Mucosa of rectum (tissue), 2 donors: ENCODE data around the gene PKNOX2.

ENCODE experiments used
- H3K27ac ChIP-seq, 2 donors: one replicate each; pipeline ENCODE4 v1.7.0; 2013; ENCODE audit warnings: inconsistent platforms in 2 of 2, low read depth in 2 of 2, low read length in 2 of 2
- H3K27me3 ChIP-seq, 2 donors: one replicate each; pipeline ENCODE4 v1.7.0; 2013; ENCODE audit warnings: low read length in 2 of 2; ENCODE audit not compliant: control insufficient read depth in 2 of 2, insufficient read depth in 2 of 2
- H3K36me3 ChIP-seq, 2 donors: one replicate each; pipeline ENCODE4 v1.7.0; 2013; ENCODE audit warnings: low read length in 2 of 2; ENCODE audit not compliant: control insufficient read depth in 2 of 2, insufficient read depth in 2 of 2
- H3K4me1 ChIP-seq, 2 donors: one replicate each; pipeline ENCODE4 v1.7.0; 2013; ENCODE audit warnings: low read length in 2 of 2, mild to moderate bottlenecking in 1 of 2; ENCODE audit not compliant: control insufficient read depth in 2 of 2, insufficient read depth in 2 of 2
- H3K4me3 ChIP-seq, 2 donors: one replicate each; pipeline ENCODE4 v1.7.0; 2013; ENCODE audit warnings: low read length in 2 of 2
- H3K9ac ChIP-seq, 2 donors: one replicate each; pipeline ENCODE4 v1.7.0; 2013; ENCODE audit warnings: low read length in 2 of 2, low read depth in 1 of 2, mild to moderate bottlenecking in 1 of 2
- H3K9me3 ChIP-seq, 2 donors: one replicate each; pipeline ENCODE4 v1.7.0; 2013; ENCODE audit warnings: low read length in 2 of 2; ENCODE audit not compliant: control insufficient read depth in 2 of 2
- donor health status: healthy.
- donor health status: Normal muscosa, but diverticular disease.

PKNOX2 gene

GRCh38 chr11:125451400-125452124, 287.0 kb downstream of the PKNOX2 start:
- Histone ChIP-seq H3K4me1 (no peaks in the 10 kb centered on the region), H3K9ac (no peak overlapping the region), H3K27me3 (peaks cover 0 to 3% of the 10 kb centered on the region in 2 donors), H3K9me3 (no peaks in the 10 kb centered on the region), H3K4me3 (peak overlapping the region in 1 of 2 donors; percentile 16), H3K36me3 (no peaks in the 10 kb centered on the region), H3K27ac (no peak overlapping the region)

DNA sequence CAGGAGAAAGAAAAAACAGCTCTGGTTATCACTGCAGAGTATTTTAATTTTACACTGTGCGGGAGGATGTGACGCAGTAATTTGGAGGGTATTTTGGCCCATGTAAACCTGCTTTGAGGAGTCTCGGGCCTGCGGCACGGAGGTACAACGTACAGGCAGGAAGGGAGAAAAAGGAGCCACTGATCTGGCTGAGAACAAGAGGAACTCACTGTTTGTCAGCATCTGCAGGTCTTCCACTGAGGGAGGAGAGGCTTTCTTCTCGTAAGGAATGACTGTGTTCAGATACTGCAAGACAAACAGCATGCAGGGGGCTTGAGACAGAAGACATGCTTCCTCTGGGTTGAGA, 287.5 kb downstream of the PKNOX2 start:
- no peaks in the 10 kb centered on the region for H3K9me3 ChIP-seq
- H3K9ac ChIP-seq = no peak overlapping the region

GRCh38 chr11:125454047-125454446, 289.5 kb downstream of the PKNOX2 start:
- Histone ChIP-seq H3K9ac (no peak overlapping the region), H3K4me3 (no peak overlapping the region), H3K27me3 (no peaks in the 10 kb centered on the region), H3K4me1 (no peaks in the 10 kb centered on the region), H3K27ac (no peak overlapping the region), H3K9me3 (no peaks in the 10 kb centered on the region), H3K36me3 (no peaks in the 10 kb centered on the region)

More for the DNA sequence above, 287.5 kb downstream of the PKNOX2 start:
- H3K4me1 ChIP-seq = no peaks in the 10 kb centered on the region
- peaks cover 0 to 3% of the 10 kb centered on the region in 2 donors for H3K27me3 ChIP-seq
- peak overlapping the region in 1 of 2 donors; percentile 16 for H3K4me3 ChIP-seq
- H3K27ac ChIP-seq = no peak overlapping the region
- no peaks in the 10 kb centered on the region for H3K36me3 ChIP-seq

DNA sequence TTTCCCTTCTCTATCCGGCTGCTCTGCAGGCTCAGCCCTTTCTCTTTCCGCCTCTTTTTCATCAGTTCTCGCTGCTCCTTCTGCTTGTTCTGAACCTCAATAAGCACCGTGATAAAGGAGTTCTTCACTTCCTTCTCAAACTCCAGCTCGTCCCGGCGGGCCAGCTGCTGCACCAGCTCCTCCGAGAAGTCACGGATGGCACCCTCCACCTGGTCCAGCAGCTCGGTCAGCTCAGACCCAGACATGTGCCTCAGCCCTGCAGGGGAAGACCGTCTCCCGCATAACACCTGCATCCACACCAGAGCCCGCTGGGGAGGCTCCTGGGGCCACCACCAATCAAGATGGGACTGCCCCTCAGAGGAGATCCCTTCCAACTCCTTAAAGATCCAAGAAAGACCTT, 291.3 kb downstream of the PKNOX2 start:
- Histone ChIP-seq H3K27ac (no peak overlapping the region), H3K4me1 (no peaks in the 10 kb centered on the region), H3K9me3 (no peaks in the 10 kb centered on the region), H3K9ac (no peak overlapping the region), H3K36me3 (no peaks in the 10 kb centered on the region), H3K27me3 (no peaks in the 10 kb centered on the region), H3K4me3 (no peak overlapping the region)

DNA sequence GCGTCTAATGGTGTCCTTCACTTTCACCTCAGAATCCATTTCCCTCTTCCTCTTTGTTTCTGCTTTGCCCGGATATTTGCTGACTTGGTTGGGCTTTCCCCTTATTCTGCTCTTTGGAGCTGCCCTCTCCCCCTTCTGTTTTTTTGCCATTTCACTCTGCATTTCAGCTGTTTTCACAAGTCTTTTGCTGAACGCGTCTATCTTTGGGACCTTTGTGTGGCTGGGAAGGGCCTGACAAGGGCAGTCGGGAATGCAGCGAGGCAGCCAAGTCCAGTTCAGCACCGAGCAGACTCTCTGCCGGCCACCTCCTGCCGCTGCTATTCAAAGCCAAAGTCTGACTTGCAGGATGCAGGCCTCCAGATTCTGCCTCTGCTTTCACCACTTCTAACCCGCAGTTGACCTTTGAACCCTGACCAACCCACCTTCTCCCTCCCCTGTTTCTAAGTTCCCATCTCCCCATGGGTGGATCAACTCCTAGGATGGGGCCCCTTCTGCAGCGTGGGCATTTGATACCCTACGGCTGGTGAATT, 293.3 kb downstream of the PKNOX2 start:
- Histone ChIP-seq H3K27me3 (no peaks in the 10 kb centered on the region), H3K9ac (no peak overlapping the region), H3K27ac (no peak overlapping the region)

DNA sequence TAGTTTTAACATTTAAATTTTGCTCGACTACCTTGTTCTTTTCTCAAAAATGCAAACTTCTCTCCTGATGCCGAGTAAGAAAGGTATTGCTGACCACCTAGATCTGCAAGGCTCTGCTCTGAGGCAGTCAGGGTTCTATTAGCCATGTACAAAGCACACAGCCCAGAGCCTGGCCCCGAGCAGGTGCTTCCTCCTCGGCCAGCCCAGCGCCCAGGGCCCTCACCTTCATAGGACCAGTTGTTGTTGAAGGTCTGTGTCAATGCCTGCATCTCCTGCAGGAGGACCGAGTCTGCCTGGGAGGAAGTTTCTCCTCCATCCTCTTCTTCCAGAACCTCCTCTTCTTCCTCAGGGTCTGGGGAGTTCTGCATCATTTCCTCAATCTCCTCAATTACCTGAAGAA, 295.7 kb downstream of the PKNOX2 start:
- H3K9me3 ChIP-seq = no peaks in the 10 kb centered on the region
- no peak overlapping the region for H3K4me3 ChIP-seq
- no peaks in the 10 kb centered on the region for H3K4me1 ChIP-seq
- H3K9ac ChIP-seq = no peak overlapping the region
- H3K27me3 ChIP-seq = no peaks in the 10 kb centered on the region
- H3K36me3 ChIP-seq = no peaks in the 10 kb centered on the region
- no peak overlapping the region for H3K27ac ChIP-seq

More for the DNA sequence above, 293.3 kb downstream of the PKNOX2 start:
- Histone ChIP-seq H3K4me1 (no peaks in the 10 kb centered on the region), H3K9me3 (no peaks in the 10 kb centered on the region), H3K36me3 (no peaks in the 10 kb centered on the region), H3K4me3 (no peak overlapping the region)

DNA sequence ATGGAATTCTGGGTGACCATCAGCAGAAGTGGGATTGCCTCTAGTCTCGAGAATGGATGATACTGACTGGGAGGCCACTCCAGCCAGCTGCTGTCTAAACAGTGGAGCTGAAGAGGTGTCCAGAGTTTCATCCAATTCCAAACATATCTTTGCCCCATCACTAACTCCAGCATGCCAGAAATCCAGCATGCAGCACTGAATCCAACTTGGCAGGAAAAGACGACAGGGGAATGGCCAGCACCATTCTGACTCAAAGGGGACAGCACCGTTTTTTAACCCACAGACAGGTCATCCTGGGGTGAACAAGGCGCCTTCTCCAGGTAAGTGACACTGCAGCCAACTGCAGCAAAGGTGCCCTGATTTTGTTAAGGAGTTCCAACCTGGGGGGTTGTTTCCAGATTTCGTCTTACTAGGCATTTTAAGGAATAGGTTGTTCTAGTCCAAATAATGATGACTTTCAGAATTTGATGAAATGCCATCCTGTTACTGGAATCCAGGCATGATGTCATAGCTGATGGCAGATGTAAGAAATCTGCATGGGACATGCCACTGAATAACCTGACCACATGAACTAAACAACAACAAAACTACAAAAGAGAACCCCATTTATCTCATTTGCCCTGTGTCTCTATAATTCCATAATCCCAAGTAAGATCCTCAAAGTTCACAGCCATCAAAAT, 299.2 kb downstream of the PKNOX2 start:
- Histone ChIP-seq H3K27ac (no peak overlapping the region), H3K4me1 (no peaks in the 10 kb centered on the region), H3K36me3 (no peaks in the 10 kb centered on the region), H3K27me3 (no peaks in the 10 kb centered on the region), H3K9ac (no peak overlapping the region), H3K4me3 (no peak overlapping the region), H3K9me3 (no peaks in the 10 kb centered on the region)

- H3K9me3 ChIP-seq = no peaks in the 10 kb centered on the region
- no peaks in the 10 kb centered on the region for H3K36me3 ChIP-seq
- no peak overlapping the region for H3K4me3 ChIP-seq
- no peaks in the 10 kb centered on the region for H3K4me1 ChIP-seq
- no peaks in the 10 kb centered on the region for H3K27me3 ChIP-seq
- H3K9ac ChIP-seq = no peak overlapping the region
- H3K27ac ChIP-seq = no peak overlapping the region
Observed at GRCh38 chr11:125464270-125464662, 299.7 kb downstream of the PKNOX2 start.

- Histone ChIP-seq H3K4me3 (no peak overlapping the region), H3K27ac (no peak overlapping the region), H3K9ac (no peak overlapping the region), H3K27me3 (no peaks in the 10 kb centered on the region), H3K4me1 (no peaks in the 10 kb centered on the region), H3K36me3 (no peaks in the 10 kb centered on the region), H3K9me3 (no peaks in the 10 kb centered on the region)
Observed at GRCh38 chr11:125464666-125465065, 300.1 kb downstream of the PKNOX2 start.

- H3K27ac ChIP-seq = no peak overlapping the region
- H3K27me3 ChIP-seq = no peaks in the 10 kb centered on the region
- no peak overlapping the region for H3K4me3 ChIP-seq
- no peak overlapping the region for H3K9ac ChIP-seq
- no peaks in the 10 kb centered on the region for H3K36me3 ChIP-seq
- no peaks in the 10 kb centered on the region for H3K9me3 ChIP-seq
- no peaks in the 10 kb centered on the region for H3K4me1 ChIP-seq
Observed at GRCh38 chr11:125465255-125465654, 300.7 kb downstream of the PKNOX2 start.
